Measurements from ENCODE around the gene ZNF195. TPM values are rescaled to one million over a fixed set of nuclear protein-coding genes. Genes with fewer than 3 reads are reported as not detected.

Gene ZNF195
- total and polyA plus RNA-seq, 10 of the 15 experiments (the other 5 are each of a cell fraction or from before 2014, with no cell fraction given), result 30.4 to 51.8 (median 37.8) TPM

DNA sequence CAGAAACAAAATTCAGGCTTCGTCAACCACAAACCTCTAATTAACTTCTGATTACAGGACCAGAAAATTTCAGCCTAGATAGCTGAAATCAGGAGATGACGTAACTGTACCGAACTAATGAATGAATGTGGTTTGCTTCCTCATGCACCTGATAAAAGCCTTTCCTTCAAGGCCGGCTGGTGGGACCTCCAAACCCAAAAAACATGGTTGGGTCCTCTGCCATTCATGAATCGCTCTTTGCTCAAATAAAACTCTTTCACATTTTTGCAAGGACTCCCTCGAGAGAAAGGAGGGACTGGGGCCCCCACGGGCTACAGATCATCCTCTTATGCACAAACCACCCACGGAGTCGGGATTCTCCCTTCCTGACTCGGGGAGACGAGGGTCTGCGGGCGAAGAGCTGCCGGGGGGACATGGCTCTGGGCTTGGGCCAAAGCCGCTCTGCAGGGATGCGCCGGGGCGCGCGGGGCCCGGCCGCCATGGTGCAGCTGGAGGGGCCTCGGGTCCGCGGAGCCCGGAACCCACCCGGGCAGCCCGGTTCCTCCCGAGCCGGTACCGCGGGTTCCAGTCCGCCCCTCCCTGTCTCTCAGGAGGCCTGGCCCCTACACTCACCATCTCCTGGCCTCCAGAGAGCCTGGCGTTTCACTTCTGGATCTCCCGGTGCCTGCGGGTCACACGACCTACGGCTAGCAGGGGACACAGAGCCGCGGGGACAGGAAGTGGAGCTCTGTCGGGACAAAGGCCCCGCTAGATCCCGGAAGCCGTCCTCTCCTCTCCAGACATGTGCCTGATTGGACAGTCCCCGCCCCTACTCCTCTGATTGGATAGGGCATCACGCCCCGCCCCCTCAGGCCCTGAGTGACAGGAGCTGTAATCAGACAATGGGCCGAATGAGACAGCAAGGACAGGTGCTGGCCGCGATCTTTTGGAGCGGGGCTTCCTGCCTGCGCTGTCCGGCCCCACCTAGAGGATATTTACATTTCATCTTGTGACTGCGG, at the start of gene ZNF195 (continued):
- TF ChIP-seq, protein P1, sequence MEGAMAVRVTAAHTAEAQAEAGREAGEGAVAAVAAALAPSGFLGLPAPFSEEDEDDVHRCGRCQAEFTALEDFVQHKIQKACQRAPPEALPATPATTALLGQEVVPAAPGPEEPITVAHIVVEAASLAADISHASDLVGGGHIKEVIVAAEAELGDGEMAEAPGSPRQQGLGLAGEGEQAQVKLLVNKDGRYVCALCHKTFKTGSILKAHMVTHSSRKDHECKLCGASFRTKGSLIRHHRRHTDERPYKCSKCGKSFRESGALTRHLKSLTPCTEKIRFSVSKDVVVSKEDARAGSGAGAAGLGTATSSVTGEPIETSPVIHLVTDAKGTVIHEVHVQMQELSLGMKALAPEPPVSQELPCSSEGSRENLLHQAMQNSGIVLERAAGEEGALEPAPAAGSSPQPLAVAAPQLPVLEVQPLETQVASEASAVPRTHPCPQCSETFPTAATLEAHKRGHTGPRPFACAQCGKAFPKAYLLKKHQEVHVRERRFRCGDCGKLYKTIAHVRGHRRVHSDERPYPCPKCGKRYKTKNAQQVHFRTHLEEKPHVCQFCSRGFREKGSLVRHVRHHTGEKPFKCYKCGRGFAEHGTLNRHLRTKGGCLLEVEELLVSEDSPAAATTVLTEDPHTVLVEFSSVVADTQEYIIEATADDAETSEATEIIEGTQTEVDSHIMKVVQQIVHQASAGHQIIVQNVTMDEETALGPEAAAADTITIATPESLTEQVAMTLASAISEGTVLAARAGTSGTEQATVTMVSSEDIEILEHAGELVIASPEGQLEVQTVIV (IDR thresholded peaks at IDR 0.05; ENCODE audit: borderline replicate concordance, partially characterized antibody), result peak; percentile 78
- TF ChIP-seq SUPT20H (IDR thresholded peaks at IDR 0.05; ENCODE audit: borderline replicate concordance, control insufficient read depth, low read depth, low read length), result no peak
- peak; percentile 70 for TF ChIP-seq RUNX3 (IDR thresholded peaks at IDR 0.05; ENCODE audit: low read length)
- TF ChIP-seq, protein P2, sequence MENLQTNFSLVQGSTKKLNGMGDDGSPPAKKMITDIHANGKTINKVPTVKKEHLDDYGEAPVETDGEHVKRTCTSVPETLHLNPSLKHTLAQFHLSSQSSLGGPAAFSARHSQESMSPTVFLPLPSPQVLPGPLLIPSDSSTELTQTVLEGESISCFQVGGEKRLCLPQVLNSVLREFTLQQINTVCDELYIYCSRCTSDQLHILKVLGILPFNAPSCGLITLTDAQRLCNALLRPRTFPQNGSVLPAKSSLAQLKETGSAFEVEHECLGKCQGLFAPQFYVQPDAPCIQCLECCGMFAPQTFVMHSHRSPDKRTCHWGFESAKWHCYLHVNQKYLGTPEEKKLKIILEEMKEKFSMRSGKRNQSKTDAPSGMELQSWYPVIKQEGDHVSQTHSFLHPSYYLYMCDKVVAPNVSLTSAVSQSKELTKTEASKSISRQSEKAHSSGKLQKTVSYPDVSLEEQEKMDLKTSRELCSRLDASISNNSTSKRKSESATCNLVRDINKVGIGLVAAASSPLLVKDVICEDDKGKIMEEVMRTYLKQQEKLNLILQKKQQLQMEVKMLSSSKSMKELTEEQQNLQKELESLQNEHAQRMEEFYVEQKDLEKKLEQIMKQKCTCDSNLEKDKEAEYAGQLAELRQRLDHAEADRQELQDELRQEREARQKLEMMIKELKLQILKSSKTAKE (IDR thresholded peaks at IDR 0.05; ENCODE audit: low read depth, poor library complexity, severe bottlenecking), result no peak
- TF ChIP-seq POLR2AphosphoS2 (IDR thresholded peaks at IDR 0.05; ENCODE audit: low read depth, low read length), result peak; percentile 68; the same call in 1 of the 2 replicates
- TF ChIP-seq, protein P3, sequence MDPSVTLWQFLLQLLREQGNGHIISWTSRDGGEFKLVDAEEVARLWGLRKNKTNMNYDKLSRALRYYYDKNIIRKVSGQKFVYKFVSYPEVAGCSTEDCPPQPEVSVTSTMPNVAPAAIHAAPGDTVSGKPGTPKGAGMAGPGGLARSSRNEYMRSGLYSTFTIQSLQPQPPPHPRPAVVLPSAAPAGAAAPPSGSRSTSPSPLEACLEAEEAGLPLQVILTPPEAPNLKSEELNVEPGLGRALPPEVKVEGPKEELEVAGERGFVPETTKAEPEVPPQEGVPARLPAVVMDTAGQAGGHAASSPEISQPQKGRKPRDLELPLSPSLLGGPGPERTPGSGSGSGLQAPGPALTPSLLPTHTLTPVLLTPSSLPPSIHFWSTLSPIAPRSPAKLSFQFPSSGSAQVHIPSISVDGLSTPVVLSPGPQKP (IDR thresholded peaks at IDR 0.05; ENCODE audit: low read depth, low read length), result no peak; the same call in 1 of the 2 replicates
- TF ChIP-seq, protein P4, sequence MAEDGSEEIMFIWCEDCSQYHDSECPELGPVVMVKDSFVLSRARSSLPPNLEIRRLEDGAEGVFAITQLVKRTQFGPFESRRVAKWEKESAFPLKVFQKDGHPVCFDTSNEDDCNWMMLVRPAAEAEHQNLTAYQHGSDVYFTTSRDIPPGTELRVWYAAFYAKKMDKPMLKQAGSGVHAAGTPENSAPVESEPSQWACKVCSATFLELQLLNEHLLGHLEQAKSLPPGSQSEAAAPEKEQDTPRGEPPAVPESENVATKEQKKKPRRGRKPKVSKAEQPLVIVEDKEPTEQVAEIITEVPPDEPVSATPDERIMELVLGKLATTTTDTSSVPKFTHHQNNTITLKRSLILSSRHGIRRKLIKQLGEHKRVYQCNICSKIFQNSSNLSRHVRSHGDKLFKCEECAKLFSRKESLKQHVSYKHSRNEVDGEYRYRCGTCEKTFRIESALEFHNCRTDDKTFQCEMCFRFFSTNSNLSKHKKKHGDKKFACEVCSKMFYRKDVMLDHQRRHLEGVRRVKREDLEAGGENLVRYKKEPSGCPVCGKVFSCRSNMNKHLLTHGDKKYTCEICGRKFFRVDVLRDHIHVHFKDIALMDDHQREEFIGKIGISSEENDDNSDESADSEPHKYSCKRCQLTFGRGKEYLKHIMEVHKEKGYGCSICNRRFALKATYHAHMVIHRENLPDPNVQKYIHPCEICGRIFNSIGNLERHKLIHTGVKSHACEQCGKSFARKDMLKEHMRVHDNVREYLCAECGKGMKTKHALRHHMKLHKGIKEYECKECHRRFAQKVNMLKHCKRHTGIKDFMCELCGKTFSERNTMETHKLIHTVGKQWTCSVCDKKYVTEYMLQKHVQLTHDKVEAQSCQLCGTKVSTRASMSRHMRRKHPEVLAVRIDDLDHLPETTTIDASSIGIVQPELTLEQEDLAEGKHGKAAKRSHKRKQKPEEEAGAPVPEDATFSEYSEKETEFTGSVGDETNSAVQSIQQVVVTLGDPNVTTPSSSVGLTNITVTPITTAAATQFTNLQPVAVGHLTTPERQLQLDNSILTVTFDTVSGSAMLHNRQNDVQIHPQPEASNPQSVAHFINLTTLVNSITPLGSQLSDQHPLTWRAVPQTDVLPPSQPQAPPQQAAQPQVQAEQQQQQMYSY (CRISPR knock-in tag; IDR thresholded peaks at IDR 0.05), result no peak
- TF ChIP-seq RBBP5 (conservative IDR thresholded peaks at IDR 0.05), result no peak
- no peak for TF ChIP-seq ASH2L (IDR thresholded peaks at IDR 0.05; ENCODE audit: borderline replicate concordance, low read depth)
- no peak for TF ChIP-seq BMI1 (IDR thresholded peaks at IDR 0.05; ENCODE audit: borderline replicate concordance)
- TF ChIP-seq SUZ12 (IDR thresholded peaks at IDR 0.05; ENCODE audit: unreplicated experiment), result no peak
- no peak for TF ChIP-seq NFIC (IDR thresholded peaks at IDR 0.05; ENCODE audit: low read depth, low read length)
- no peak; the same call in 1 of the 2 replicates for TF ChIP-seq RAD51 (IDR thresholded peaks at IDR 0.05)
- 0 out of 4 replicates have a peak, but pooled peaks of 1 of the 2 experiments have one; percentile 21 for TF ChIP-seq EP300 (IDR thresholded peaks at IDR 0.05; ENCODE audit: borderline replicate concordance in 1 of 2, control insufficient read depth in 1 of 2, low read depth in 2 of 2, low read length in 2 of 2)
- TF ChIP-seq NFYA (IDR thresholded peaks at IDR 0.05; ENCODE audit: borderline replicate concordance, low read depth, low read length), result no peak
- TF ChIP-seq SREBF2 (IDR thresholded peaks at IDR 0.05; ENCODE audit: low read length), result no peak
- TF ChIP-seq POLR2A (IDR thresholded peaks at IDR 0.05; ENCODE audit: low read depth, low read length), result peak; percentile 92
- TF ChIP-seq EED (IDR thresholded peaks at IDR 0.05; ENCODE audit: low read depth), result peak; percentile 38; the same call in 1 of the 2 replicates
- TF ChIP-seq JUNB (IDR thresholded peaks at IDR 0.05), result peak; percentile 23; the same call in 1 of the 2 replicates
